B cell (primary cell): ENCODE data around the gene LALBA. TPM values are rescaled to one million over a fixed set of nuclear protein-coding genes. Genes with fewer than 3 reads are reported as not detected.

Experiments used
- polyA plus RNA-seq: library from polyadenylated mRNA; depleted of rRNA; stranded (reverse); fragments of >200 nt; gene quantifications from 2 replicates; pipeline ENCODE4 v1.2.3, GENCODE V29; 2012
- total RNA-seq, 2 donors: library from RNA; stranded (reverse); fragments of 120-200 nt in 1 of 2; gene quantifications; 1 replicate in 1 of 2; 2 replicates in 1 of 2; pipeline versions ENCODE4 v1.2.3 to v1.2.4, GENCODE V29; 2013 to 2022

LALBA gene
- total and polyA plus RNA-seq, 2 donors (not counting 1 experiment from before 2014, with no cell fraction given): not detected

Other genes starting within 250 kb of the LALBA start
- 29.7 and 34.2 TPM in 2 replicates for gene ZNF641, start 219.1 kb downstream of the LALBA start, total RNA-seq
- 7.6 and 10.3 TPM in 2 replicates for gene ZNF641, start 219.1 kb downstream of the LALBA start, polyA plus RNA-seq
- not detected in 2 replicates for gene ANP32D, start 97.5 kb downstream of the LALBA start, total RNA-seq
- gene ANP32D, start 97.5 kb downstream of the LALBA start, polyA plus RNA-seq: not detected in 2 replicates
- gene C12orf54, start 87.5 kb downstream of the LALBA start, total RNA-seq: not detected in 2 replicates
- not detected in 2 replicates for gene C12orf54, start 87.5 kb downstream of the LALBA start, polyA plus RNA-seq
- gene OR8S1, start 44.4 kb downstream of the LALBA start, total RNA-seq: not detected in 2 replicates
- not detected in 2 replicates for gene OR8S1, start 44.4 kb downstream of the LALBA start, polyA plus RNA-seq
- 64.6 and 67.4 TPM in 2 replicates for gene KANSL2, start 112.2 kb upstream of the LALBA start, total RNA-seq
- gene KANSL2, start 112.2 kb upstream of the LALBA start, polyA plus RNA-seq: 47.3 and 85.0 TPM in 2 replicates
- 73.1 and 77.3 TPM in 2 replicates for gene CCNT1, start 146.7 kb upstream of the LALBA start, total RNA-seq
- 13.9 and 35.2 TPM in 2 replicates for gene CCNT1, start 146.7 kb upstream of the LALBA start, polyA plus RNA-seq
- not detected in 2 replicates for gene ADCY6, start 219.0 kb upstream of the LALBA start, total RNA-seq
- gene ADCY6, start 219.0 kb upstream of the LALBA start, polyA plus RNA-seq: 0.03 and 0.07 TPM in 2 replicates
- 4.0 and 5.4 TPM in 2 replicates for gene CACNB3, start 248.4 kb upstream of the LALBA start, total RNA-seq
- gene CACNB3, start 248.4 kb upstream of the LALBA start, polyA plus RNA-seq: 0.82 and 1.6 TPM in 2 replicates